GM21717 (cell line): Measurements from ENCODE around the gene RPS25.
"Not testable (repeated sequence)": the region's sequence is repeated elsewhere in the genome, so short reads cannot be mapped to it uniquely, and the experiment has no call there.

Source experiments
- ATAC-seq: cut with Tn5 transposase; IDR thresholded peaks from one replicate; pipeline ENCODE4 v1.9.1; 2021; ENCODE audit warnings: mild to moderate bottlenecking, moderate library complexity; ENCODE audit not compliant: unreplicated experiment

RPS25 gene

DNA sequence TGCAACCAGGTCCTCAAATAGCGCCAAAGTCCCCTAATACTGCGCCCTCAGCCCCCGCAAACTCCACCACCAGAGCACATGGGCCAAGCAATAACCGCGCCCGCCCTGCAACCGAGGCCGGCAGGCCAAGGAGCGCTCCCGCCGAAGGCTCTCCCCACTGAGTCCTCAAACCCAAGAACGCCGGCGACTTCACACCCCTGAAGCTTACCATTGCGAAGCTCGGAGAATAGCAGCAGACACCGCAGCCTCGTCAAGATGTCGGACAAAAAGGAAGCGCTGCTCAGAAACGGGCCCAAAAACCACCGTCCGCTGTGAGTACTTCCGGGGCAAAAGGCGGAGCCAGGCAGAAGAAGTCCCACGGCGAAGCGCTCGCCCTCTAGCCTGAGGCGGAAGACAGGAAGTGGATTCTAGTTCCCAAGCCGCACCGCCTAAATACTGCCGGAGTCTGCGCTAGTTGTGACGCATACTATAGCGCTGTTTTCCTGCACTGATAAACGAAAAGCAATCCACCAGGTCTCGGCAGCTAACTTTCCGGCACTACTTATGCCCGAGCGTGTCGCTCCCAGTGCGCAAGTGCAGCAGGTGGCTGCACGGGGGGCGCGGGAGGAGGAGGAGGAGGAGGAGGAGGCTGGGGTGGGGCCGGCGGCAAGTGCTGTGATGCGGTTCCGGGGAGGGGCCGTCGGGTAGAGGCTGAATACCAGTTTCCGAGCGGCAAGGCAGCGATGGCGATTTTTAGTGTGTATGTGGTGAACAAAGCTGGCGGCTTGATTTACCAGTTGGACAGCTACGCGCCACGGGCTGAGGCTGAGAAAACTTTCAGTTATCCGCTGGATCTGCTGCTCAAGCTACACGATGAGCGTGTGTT, at the start of gene RPS25, which contains the start of gene TRAPPC4:
TSS of gene RPS25 (minus strand) at position 270 of the 865 bp plus-strand sequence. CDS start at position 211, 59 bp downstream.
TSS of gene TRAPPC4 (plus strand) at position 693 of the 865 bp plus-strand sequence. CDS start at position 723, 30 bp downstream.
- peak; percentile 81 for ATAC-seq

DNA sequence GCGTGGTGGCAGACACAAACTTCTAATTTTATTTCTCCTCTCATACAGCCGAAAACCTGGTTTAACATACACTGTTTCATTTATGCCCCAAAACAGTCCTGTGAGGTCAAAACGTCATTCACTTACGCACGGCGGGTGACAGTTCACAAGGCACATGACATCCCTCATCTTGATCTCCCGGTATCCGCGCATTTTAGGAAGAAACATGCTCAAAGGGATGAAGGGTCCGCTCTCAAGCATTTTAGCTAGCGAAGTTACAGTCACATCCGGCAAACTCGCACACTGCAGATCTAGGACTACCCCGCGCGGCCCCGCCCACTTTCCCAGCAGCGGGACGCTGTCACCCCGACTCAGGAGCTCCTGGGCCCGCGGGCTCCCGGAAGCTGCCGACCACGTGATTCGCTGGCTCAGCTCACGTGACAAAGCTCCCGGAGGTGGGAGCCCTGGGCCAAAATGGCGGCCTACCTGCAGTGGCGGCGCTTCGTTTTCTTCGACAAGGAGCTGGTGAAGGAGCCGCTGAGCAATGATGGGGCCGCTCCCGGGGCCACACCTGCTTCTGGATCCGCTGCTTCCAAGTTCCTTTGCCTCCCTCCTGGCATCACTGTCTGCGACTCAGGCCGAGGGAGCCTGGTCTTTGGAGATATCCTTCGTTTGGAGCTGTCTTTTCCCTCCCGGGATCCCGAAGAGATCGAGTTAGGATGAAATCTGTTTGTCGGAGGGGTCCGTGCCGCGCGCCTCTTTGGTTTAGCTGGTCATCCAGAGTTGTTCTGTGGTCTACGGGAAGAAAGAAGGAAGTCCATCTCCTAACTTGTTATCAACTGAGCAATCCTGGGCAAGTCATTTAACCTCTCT, 49.5 kb upstream of the RPS25 start, which contains the start of gene VPS11:
TSS of gene VPS11 (plus strand) at position 448 of the 852 bp plus-strand sequence. CDS start at position 454, 6 bp downstream.
- ATAC-seq: peak; percentile 81

DNA sequence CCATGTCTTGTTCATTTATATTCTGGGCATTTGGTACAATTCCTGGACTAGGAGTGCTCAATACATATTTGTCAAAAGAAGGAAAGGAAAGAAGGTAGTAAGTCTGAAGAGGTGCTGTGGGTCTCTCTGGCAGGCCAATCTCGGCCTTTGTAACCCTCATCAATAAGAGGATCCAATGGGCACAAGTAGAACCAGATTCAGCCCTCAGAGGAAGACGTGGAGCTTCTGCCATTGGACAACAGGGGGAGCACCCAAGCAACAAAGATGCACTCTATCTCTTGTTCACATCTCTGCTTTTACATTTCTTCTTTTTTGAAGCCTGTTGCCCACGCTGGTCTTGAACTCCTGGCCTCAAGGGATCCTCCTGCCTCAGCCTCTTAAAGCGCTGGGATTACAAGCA, 47.2 kb upstream of the RPS25 start:
- no peak for ATAC-seq

DNA sequence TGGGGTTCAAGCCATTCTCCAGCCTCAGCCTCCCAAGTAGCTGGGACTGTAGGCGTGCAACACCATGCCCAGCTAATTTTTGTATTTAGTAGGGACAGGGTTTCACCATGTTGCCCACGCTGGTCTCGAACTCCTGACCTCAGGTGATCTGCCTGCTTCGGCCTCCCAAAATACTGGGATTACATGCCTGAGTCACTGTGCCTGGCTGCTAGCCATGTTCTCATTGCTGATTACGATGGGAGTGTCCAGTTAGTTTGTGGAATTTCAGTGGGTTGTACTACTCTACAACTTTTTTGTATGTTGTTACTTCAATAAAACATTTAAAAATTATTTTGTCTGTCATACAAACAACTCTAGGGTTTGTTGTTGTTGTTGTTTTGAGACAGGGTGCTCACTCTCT, 44.6 kb upstream of the RPS25 start:
- ATAC-seq: no peak

DNA sequence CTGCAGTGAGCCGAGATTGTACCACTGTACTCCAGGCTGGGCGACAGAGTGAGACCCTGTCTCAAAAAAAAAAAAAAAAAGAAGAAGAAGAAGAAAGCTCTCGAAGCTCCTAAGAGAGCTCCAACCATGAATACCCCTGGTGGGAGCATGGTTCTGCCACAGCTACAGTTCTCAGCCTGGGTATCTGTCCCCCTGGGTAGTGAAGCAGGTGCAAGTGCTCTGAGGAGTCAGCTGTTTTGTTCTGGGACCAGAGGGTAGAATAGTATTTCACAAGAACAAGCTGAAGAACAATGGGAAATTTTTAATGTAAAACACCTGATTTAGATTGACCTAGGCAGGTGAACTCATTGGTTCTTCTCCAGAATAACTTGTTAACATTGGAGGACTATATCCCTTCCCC, 43.1 kb upstream of the RPS25 start:
- no peak for ATAC-seq

DNA sequence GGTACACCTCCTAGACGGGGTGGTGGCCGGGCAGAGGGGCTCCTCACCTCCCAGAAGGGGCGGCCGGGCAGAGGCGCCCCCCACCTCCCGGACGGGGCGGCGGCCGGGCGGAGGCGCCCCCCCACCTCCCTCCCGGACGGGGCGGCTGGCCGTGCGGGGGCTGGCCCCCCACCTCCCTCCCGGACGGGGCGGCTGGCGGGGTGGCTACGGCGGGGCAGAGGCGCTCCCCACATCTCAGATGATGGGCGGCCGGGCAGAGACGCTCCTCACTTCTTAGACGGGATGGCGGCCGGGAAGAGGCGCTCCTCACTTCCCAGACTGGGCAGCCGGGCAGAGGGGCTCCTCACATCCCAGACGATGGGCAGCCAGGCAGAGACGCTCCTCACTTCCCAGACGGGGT, 41.0 kb upstream of the RPS25 start:
- not testable (repeated sequence) for ATAC-seq

DNA sequence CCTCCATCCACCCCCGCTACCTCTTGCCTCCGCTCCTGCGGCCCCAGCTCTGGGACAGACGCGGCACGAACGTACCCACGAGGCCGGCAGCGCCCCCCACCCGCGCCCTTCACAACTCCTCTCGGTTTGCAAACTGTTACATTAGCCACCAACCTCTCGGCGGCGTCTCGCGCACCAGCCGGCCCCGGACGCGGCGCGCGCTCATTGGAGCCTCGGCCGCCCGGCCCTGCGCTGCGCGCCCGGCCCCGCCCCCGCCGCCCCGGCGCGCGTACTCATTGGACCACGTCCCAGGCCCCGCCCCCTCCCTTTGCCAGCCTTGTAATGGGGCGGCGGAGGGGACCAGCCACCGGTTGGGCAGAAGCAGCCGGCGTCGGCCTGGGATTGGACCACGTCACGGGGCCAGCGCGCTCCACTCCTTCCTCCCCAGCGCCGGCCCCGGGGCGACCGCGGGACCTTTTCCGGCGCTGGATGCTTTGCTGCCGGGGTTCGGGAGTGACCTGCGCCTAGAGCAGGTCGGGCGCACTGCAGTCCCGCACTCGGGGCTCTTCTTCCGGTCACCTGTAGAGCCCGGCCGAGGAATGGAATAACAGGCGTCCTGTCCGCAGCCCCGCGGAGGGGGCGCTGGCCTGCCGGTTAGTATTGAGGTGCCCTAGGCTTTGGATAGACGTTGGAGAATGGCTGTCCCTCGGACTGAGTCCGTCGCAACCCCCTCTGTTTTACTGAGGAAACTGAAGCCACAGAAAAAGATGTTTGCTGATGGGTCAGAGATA, 39.0 kb upstream of the RPS25 start, which contains the start of gene HYOU1:
TSS of gene HYOU1 (minus strand) at position 206 of the 770 bp plus-strand sequence. CDS start 1,045 bp downstream, outside the sequence.
- ATAC-seq: peak; percentile 80

DNA sequence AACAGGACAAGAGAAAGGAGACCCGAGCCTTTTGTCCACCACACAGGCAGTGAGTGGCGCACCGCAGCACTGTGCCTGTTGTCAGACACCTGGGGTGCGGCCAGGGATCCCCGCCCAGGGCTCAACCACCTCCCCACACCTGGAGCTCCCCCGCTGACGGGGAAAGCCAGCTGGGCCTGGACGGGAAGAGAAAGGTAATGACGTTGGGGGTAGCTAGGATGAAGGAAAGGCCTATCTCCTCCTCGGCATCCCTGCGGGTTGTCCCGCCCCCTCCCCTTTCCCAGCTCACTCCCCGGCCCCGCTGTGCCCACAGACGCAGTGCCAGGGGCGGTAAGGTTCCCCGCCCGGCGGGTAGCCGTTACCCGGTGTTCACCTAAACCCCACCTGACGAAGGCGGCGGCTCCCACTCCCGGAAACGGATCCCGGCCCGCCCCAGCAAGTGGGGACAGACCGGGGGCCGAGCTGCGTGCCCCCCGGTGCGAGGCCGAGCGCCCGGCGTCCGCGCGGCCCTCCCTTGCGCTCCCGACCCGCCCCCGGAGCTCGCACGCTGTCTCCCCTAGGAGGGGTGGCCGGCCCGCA, 38.4 kb upstream of the RPS25 start:
- ATAC-seq: peak; percentile 15

DNA sequence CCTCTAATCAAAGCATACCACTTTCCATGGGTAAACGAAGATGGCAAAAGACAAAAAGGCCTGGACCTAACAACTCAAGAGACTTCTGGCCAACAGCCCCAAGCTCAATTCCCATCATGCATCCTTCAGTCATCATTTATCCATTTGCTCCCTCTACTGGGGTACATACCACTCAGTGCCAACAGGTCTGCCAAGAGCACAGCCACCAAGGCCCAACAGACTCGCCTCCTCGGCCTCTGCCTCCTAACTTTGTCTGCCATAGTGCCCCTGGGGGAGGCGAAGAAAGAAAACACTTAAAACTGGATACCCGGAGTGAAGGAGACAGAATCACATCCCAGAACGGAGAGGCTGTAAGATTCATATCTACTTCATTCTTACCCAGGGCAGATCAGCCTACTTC, 37.8 kb upstream of the RPS25 start:
- ATAC-seq: no peak

DNA sequence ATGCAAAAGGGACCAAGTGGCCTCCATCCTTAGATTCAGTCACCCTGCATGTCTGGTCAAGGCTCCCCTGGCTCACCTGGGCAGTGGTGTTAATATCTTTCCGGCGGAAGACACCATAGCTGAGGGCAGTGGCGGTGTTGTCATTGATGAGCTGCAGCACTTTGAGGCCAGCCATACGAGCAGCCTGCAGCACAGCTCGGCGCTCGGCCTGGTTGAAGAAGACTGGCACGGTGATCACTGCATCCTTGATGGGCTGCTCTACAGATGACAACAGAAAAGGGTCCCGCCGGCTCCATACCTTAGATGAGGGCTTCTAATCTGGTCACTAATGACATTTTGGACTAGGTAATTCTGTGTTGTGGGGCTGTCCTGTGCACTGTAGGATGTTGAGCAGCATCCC, 36.3 kb upstream of the RPS25 start:
- ATAC-seq: no peak

DNA sequence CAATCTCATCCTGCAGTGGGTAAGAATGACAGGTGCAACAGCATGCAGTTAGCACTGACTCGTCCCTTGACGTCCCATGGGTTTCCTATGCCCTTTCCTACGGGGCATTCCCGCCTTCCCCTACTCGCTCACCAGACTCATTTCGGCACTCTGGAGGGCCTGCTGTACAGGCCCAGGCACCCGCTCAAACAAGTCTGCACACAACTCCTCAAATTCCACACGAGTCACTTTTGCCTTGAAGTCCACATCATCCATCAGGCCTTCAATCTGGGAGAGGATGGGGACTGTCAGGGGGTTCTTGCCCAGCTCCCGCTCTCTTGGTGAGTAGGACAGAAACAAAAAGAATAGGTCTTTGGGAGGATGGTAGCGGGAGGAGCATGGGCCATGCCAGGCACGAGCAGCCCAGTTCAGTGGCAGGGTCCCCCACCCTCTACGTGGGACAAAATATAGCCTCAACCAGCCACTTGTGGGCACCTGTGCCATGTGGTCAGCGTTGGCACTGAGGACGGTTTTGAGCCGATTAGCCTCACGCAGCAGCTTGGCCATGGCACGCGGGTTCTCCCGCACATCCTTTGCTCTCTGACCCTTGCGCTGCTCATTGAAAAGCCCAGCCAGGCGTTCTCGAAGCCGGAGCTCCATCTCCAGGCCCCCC, 34.1 kb upstream of the RPS25 start:
- ATAC-seq: no peak

DNA sequence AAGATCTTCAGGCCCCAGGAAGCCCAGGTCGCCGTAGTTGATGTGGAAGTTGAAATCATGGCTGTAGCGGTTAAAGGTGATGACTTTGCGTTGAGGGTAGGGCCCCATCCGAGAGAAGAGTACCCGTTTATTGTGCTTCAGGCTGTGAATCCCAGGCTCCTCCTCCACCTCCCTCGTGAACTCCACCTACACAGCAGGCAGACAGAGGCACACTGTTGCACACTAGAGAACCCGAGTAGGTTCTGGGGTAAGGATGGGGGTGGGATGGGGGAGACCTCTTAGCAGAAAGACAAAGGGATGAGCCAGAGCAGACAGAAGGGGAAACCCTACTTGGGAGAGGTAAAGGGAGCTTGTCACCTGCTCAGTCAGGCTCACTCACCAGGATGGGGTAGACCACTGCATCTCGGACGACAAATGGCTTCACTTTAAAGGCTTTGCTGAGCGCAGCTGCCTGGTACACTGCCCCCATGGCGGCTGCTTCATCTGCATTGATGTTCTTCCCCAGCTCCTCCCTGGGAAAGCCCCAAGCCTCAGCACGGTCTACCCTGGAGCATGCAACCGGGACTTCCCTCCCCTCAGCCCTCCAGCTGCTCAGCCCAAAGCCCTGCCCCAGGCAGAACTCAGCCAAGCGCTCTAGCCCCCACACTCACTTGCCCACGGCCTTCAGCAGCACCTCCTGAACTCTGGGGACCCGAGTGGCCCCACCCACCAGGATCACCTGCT, 33.5 kb upstream of the RPS25 start:
- peak; percentile 57 for ATAC-seq

DNA sequence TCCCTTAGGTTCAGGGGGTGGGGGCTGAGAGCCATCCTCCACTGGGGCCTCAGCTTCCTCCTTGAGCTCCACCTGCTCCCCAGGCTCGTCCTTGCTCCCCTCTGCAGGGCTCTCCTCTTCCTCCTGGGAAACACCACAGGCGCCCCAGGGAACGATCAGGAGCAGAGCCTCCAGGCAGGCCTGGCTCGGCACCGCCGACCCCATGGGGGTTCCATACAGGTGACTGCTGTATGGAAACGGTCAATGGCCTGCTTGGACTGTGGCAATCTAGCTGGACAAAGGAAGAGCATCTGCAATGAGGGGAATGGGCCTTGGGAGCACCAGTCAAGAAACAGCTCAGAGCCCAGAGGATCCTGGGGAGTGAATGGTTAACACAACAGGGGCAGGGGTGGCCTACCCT, 30.9 kb upstream of the RPS25 start:
- ATAC-seq: no peak

DNA sequence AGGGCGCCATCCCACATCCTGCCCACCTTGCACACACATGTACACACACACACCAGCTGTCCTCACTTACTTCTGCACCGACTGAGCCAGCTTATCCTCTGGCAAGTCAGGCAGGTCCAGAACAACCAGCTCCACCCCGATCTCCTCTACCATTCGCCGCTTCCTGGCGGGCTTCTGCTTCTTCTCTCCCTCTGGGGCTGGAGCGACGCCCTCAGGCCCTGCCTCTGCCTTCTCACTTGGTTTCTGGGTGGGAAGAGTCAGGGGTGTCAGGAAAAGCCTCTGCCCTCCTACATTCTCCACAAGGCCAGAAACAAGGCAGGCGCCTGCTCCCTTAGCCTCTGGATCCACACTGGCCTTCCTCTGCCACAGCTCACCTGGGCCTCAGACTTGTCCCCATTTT, 30.5 kb upstream of the RPS25 start:
- ATAC-seq: no peak

DNA sequence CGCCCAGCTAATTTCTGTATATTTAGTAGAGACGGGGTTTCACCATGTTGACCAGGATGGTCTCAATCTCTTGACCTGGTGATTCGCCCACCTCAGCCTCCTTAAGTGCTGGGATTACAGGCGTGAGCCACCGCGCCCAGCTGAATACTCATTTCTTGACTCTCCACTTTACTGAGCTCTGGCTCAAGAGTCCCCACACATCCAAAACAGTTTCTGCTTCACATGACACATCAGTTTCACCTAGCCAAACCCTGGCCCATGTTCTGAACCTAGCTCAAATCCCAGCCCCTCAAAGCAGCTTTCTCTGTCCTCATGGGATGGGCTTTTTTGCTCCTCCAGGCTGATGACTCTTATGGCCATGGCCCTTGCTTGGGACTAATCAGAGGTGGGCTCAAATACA, 29.1 kb upstream of the RPS25 start:
- ATAC-seq: no peak

DNA sequence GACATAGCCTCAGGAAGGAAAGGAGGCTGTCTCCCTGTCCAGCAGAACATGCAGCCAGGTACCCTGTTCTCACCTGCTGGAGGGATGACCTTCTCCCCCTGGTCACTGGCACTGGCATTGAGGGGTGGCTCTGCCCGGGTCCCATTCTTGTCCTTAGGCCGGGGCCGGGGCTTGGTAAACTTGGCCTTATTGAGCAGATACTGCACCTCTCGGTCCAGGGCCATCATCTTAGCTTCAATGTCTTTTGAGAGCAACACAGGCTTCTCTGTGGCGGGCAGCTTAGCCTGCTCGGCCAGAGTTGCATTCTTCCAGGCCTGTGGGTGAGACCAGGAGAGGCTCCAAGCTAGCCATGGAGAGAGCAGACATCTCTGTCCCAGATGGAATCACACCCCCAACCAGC, 28.3 kb upstream of the RPS25 start:
- no peak for ATAC-seq

DNA sequence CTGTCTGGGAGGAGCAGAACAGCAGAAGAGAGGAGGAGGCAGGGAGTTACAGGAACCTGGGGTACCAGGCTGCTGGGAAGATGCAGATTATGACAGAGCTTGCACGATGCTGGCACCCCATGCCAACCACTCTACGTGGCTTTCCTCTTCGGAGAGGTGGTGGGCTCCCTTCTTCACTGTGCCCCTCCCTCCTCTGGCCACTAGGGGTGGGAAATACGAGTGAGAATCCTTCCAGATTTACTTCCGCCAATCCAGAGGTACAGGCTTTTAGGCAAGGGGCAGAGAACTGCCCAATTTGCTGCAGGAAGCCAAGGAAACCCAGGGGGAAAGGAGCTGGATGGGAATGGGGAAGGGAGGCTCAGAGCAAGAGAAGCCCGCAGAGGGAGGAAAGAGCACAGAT, 26.6 kb upstream of the RPS25 start:
- ATAC-seq: no peak

DNA sequence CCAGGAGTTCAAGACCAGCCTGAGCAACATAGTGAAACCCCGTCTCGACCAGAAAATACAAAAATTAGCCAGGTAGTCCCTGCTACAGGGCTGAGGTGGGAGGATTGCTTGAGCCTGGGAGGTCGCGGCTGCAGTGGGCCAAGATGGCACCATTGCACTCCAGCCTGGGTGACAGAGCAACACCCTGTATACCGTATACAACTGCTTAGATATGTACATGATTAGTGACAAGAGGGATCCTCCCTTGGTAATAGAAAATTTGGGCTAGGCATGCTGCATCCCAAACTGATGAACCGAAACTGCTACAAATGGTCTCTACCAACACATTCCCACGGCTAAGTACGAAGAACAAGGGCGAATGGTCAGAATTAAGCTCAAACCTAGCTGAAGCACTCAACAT, 24.8 kb upstream of the RPS25 start:
- ATAC-seq: no peak

DNA sequence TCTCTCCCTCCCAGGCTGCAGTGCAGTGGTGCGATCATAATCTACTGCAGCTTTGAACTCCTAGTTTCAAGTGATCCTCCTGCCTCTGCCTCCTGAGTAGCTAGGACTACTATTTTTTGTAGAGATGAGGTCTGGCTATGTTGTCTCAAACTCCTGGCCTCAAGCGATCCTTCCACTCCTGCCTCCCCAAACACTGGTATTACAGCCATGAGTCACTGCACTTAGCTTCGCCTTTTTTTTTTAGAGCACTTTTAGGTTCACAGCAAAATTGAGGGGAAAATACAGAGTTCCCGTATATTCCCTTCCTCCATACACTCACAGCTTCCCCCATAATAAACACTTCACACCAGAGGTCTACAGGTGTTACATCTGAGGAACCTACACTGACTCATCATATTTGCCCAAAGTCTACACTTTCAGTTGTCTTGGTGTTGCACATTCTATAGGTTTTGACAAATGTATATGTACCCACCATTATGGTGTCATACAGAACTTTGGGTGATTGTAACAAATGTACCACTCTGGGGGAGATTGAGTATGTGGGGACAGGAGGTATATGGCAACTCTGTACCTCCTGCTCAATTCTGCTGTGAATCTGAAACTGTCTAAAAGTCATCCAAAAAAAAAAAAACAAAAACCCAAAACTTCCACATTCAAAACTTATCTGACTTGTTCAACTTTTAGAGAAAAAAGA, 23.8 kb upstream of the RPS25 start:
- ATAC-seq: no peak
